KMS-11 (cell line): Measurements from ENCODE around the gene ISG15.

Source experiments
- H2AFZ ChIP-seq: fragments of 200-600 bp; sonication (generic); 2 replicates; pipeline ENCODE4 v1.6.1; 2016; ENCODE audit warnings: antibody characterized with exemption, mixed run types, low read depth
- H3K27ac ChIP-seq: fragments of 200-600 bp; sonication (generic); 2 replicates; pipeline ENCODE4 v1.6.1; 2016; ENCODE audit warnings: mild to moderate bottlenecking, mixed run types
- H3K27me3 ChIP-seq: fragments of 200-600 bp; sonication (generic); 2 replicates; pipeline ENCODE4 v1.6.1; 2017; ENCODE audit warnings: mild to moderate bottlenecking, low read depth, mixed run types, moderate library complexity; ENCODE audit not compliant: insufficient read depth
- H3K36me3 ChIP-seq: fragments of 200-600 bp; sonication (generic); 2 replicates; pipeline ENCODE4 v1.6.1; 2017; ENCODE audit warnings: mild to moderate bottlenecking, mixed run types; ENCODE audit not compliant: insufficient read depth
- H3K4me1 ChIP-seq: fragments of 200-600 bp; sonication (generic); 2 replicates; pipeline ENCODE4 v1.6.1; 2016; ENCODE audit warnings: mild to moderate bottlenecking, low read depth, mixed run types; ENCODE audit not compliant: poor library complexity, severe bottlenecking
- H3K4me2 ChIP-seq: fragments of 200-600 bp; sonication (generic); 2 replicates; pipeline ENCODE4 v1.7.0; 2016; ENCODE audit warnings: mild to moderate bottlenecking, mixed run types
- H3K4me3 ChIP-seq: fragments of 200-600 bp; sonication (generic); IDR thresholded peaks from 2 replicates; pipeline ENCODE4 v1.6.1; 2017; ENCODE audit warnings: low read depth, low read length, mixed read lengths; ENCODE audit not compliant: insufficient read depth
- H3K79me2 ChIP-seq: fragments of 200-600 bp; sonication (generic); 2 replicates; pipeline ENCODE4 v1.6.1; 2016; ENCODE audit warnings: low read depth, mixed run types; ENCODE audit not compliant: insufficient read depth
- H3K9ac ChIP-seq: fragments of 200-600 bp; sonication (generic); 2 replicates; pipeline ENCODE4 v1.6.1; 2016; ENCODE audit warnings: mild to moderate bottlenecking, mixed run types
- H4K20me1 ChIP-seq: fragments of 200-600 bp; sonication (generic); 2 replicates; pipeline ENCODE4 v1.6.1; 2016; ENCODE audit warnings: mild to moderate bottlenecking, mixed run types; ENCODE audit not compliant: insufficient read depth
- TF ChIP-seq, protein P1 (sequence below): fragments of 200-600 bp; sonication (generic); conservative IDR thresholded peaks from 2 replicates; pipeline ENCODE4 v1.6.1; 2017; ENCODE audit warnings: low read depth, mild to moderate bottlenecking, antibody characterized with exemption, low read length, moderate library complexity, mixed read lengths

ISG15 gene

DNA sequence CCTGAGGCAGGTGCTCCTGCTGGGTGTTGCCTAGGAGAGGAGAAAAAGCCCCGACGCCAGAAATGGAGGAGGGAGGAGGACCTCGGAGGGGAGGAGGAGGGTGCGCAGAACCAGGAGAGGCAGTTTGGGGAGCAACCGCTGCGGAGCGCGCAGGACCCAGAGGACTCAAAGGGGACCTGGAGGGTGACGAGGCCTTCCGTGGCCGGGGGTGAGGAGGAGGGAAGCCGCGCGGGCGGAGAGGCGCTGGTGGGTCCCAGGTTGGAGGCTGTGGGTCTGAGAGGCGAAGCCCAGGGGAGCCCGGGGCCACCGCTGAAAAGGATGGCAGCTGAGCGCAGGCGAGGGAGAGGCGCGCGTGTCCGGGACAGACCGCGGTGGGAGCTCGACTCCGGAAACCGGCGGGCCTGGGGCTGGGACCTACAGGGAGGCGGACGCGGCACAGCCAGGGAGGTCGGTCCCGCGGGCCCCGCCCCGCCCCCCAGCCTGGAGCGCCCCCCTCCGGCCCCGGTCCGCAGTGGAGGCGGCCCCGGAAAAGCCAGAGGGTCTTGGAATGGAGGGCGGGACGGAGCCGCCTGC, 45.7 kb downstream of the ISG15 start:
- H3K4me2 ChIP-seq: peak overlapping the region; percentile 80
- no peak overlapping the region for H3K9ac ChIP-seq
- H3K27ac ChIP-seq: no peak overlapping the region
- H3K4me3 ChIP-seq: peak overlapping the region; percentile 24
- no peaks in the 10 kb centered on the region for H4K20me1 ChIP-seq
- peak overlapping the region; percentile 78 for H2AFZ ChIP-seq
- H3K4me1 ChIP-seq: peaks cover 32% of the 10 kb centered on the region
- TF ChIP-seq, protein P1, sequence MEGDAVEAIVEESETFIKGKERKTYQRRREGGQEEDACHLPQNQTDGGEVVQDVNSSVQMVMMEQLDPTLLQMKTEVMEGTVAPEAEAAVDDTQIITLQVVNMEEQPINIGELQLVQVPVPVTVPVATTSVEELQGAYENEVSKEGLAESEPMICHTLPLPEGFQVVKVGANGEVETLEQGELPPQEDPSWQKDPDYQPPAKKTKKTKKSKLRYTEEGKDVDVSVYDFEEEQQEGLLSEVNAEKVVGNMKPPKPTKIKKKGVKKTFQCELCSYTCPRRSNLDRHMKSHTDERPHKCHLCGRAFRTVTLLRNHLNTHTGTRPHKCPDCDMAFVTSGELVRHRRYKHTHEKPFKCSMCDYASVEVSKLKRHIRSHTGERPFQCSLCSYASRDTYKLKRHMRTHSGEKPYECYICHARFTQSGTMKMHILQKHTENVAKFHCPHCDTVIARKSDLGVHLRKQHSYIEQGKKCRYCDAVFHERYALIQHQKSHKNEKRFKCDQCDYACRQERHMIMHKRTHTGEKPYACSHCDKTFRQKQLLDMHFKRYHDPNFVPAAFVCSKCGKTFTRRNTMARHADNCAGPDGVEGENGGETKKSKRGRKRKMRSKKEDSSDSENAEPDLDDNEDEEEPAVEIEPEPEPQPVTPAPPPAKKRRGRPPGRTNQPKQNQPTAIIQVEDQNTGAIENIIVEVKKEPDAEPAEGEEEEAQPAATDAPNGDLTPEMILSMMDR: peak; percentile 24; the same call in 1 of the 2 replicates
- no peaks in the 10 kb centered on the region for H3K36me3 ChIP-seq
- peaks cover 81% of the 10 kb centered on the region for H3K27me3 ChIP-seq
- H3K79me2 ChIP-seq: no peaks in the 10 kb centered on the region

DNA sequence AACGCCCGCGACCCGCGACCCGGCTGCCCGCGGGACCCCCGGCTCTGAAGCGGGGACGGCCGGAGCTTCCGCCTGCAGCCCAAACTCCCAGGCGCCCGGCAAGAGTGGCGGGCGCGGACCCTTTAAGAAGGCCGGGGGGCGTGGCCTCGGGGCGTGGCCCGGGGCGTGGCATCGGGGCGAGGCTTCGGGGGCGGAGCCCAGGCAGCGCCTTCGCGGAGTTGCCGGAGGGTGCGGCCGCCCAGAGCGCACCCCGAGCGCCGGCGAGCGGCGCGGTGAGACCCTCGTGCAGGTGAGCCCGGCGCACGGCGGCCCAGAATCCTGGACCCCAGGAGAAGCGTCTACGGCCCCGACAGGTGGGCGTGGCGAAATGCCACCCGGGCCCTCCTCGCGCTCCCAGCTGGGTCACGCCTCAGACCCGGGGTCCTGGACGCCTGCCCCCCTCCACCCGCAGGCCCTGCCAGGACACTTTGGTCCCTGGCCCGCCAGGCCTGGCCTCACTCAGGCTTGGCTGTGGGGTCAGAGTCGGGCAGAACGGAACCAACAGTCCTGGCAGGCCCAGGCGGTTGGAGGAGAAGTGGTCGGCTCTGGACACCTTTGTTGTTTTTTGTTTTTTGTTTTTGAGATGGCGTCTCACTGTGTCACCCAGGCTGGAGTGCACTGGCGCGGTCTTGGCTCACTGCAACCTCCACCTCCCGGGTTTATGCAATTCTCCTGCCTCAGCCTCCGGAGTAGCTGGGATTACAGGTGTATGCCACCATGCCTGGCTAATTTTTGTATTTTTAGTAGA, 46.4 kb downstream of the ISG15 start:
- Histone ChIP-seq H3K4me2 (peak overlapping the region; percentile 80), H3K79me2 (no peaks in the 10 kb centered on the region), H3K27me3 (peaks cover 80% of the 10 kb centered on the region), H3K4me1 (peaks cover 38% of the 10 kb centered on the region), H4K20me1 (no peaks in the 10 kb centered on the region), H3K36me3 (no peaks in the 10 kb centered on the region), H3K27ac (no peak overlapping the region), H3K9ac (no peak overlapping the region), H3K4me3 (peak overlapping the region; percentile 24), H2AFZ (peak overlapping the region; percentile 78)
- TF ChIP-seq, protein P1: no peak; the same call in 1 of the 2 replicates

DNA sequence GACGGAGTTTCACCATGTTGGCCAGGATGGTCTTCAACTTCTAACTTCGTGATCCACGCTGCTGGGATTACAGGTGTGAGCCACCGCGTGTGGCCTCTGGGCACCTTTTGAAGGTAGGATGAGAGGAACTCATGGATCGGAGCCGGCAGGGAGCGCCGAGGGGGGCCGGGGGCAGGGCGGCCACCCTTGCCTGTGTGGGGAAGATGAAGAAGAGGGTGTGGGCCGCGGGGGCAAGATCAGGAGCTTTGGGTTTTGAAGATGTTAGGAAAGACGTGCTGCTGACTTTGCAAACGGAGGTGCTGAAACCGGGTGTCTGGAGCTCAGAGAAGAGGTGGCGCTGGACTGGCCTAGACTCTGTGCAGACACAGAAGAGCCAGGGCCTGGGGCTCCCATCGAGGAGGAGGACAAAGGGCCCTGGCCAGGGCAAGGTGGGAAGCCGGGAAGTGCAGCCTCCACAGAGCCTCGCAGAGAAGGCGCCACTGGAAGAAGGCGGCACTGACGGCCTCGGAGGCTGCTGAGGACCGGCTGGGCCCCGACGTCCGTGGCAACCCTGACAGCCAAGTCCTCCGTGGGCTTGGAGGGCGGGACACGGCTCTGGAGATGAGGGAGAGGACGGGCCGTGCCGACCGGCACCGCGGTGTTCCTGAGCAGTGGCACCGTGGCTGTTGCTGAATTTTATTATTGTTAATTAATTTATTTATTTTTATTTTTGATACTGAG, 47.1 kb downstream of the ISG15 start:
- no peak overlapping the region for H3K9ac ChIP-seq
- peaks cover 75% of the 10 kb centered on the region for H3K27me3 ChIP-seq
- H3K36me3 ChIP-seq: no peaks in the 10 kb centered on the region
- no peaks in the 10 kb centered on the region for H4K20me1 ChIP-seq
- peak overlapping the region; percentile 78; the same call in 1 of the 2 replicates for H2AFZ ChIP-seq
- H3K27ac ChIP-seq: no peak overlapping the region
- H3K4me1 ChIP-seq: peaks cover 38% of the 10 kb centered on the region
- TF ChIP-seq, protein P1: no peak
- H3K79me2 ChIP-seq: no peaks in the 10 kb centered on the region
- peak overlapping the region; percentile 80; the same call in 1 of the 2 replicates for H3K4me2 ChIP-seq
- H3K4me3 ChIP-seq: no peak overlapping the region

DNA sequence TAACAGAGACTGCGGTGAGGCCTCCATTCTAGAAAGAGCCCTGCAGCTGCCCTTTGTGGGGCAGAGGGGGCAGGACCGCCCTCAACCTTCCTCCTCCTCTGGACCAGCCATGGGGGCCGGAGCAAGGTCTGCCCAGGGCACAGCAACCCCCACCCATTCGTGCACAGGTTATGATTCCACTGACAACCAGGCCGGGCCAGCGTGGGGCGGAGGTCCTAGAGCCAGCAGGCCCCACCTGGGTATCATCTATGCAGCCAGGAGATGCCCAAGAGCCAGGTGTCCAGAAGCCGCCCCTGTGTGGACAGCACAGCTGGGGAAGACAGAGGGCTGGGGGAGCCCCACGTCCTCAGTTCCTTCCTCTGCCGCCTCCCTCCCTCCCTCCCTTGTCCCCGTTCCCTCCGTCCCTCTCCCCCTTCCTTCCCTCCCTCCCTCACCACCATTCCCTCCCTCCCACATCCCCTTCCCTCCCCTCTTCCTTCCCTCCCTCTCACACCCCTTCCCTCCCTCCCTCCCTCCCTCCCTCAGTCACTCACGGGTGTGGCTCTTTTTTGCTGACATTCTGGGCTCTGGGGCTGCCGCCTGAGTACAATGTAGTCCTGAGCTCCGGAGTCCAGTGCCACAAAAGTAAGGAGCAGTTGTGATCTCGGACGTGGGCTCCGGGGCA, 48.5 kb downstream of the ISG15 start:
- Histone ChIP-seq H3K4me1 (peaks cover 38% of the 10 kb centered on the region), H3K4me2 (no peak overlapping the region), H3K27ac (no peak overlapping the region), H3K79me2 (no peaks in the 10 kb centered on the region), H2AFZ (no peak overlapping the region), H4K20me1 (no peaks in the 10 kb centered on the region), H3K27me3 (peaks cover 83% of the 10 kb centered on the region), H3K9ac (no peak overlapping the region), H3K36me3 (no peaks in the 10 kb centered on the region), H3K4me3 (no peak overlapping the region)
- TF ChIP-seq, protein P1: no peak
